IMR-90 (cell line): Measurements from ENCODE around the gene TMEM170A. TPM values are rescaled to one million over a fixed set of nuclear protein-coding genes. Genes with fewer than 3 reads are reported as not detected.

Source experiments
- ATAC-seq: fragments of 200-7000 bp; cut with Tn5 transposase; 2 replicates; pipeline ENCODE4 v1.9.1; 2020; ENCODE audit warnings: low read depth, mild to moderate bottlenecking, moderate library complexity
- BruUV-seq: library from RNA; stranded (reverse); fragments of 400-500 nt; replicated peaks from 2 replicates; lab custom pipeline; 2021; lab: Mats Ljungman, UMichigan
- CTCF ChIA-PET: fragments of 300-600 bp; formaldehyde crosslinking; extraction: SDS; loops from one replicate; lab custom pipeline; 2021; ENCODE audit warnings: antibody characterized with exemption; lab: Yijun Ruan, JAX
- POLR2A ChIA-PET: fragments of 300-600 bp; sonication (Branson Sonifier 250); formaldehyde crosslinking; loops from one replicate; lab custom pipeline; 2022; ENCODE audit warnings: antibody characterized with exemption; ENCODE audit not compliant: unreplicated experiment; lab: Charles Lee
- DNase-seq: peaks from one replicate; pipeline ENCODE4 v3.0.0; 2013
- H2AFZ ChIP-seq: replicated peaks from 2 replicates; pipeline ENCODE3; 2013; ENCODE audit warnings: low read length, mild to moderate bottlenecking; ENCODE audit not compliant: poor library complexity
- H2AK5ac ChIP-seq: 2 replicates; pipeline ENCODE4 v1.6.1; 2013; ENCODE audit warnings: low read depth, low read length, inconsistent platforms
- H2AK9ac ChIP-seq: replicated peaks from 2 replicates; pipeline ENCODE3; 2013; ENCODE audit warnings: mild to moderate bottlenecking, low read depth, low read length, moderate library complexity; ENCODE audit not compliant: poor library complexity
- H2BK120ac ChIP-seq: 2 replicates; pipeline ENCODE4 v1.6.1; 2013; ENCODE audit warnings: low read depth, low read length, inconsistent platforms
- H2BK15ac ChIP-seq: 3 replicates; pipeline ENCODE4 v1.6.1; 2013; ENCODE audit warnings: low read depth, low read length, inconsistent platforms
- H2BK20ac ChIP-seq: 2 replicates; pipeline ENCODE4 v1.6.1; 2013; ENCODE audit warnings: low read depth, mild to moderate bottlenecking, inconsistent platforms, low read length, moderate library complexity
- H2BK5ac ChIP-seq: 2 replicates; pipeline ENCODE4 v1.6.1; 2013; ENCODE audit warnings: mild to moderate bottlenecking, low read depth, low read length, inconsistent platforms; ENCODE audit not compliant: poor library complexity, severe bottlenecking
- H3K14ac ChIP-seq: replicated peaks from 2 replicates; pipeline ENCODE4 v1.6.1; 2013; ENCODE audit warnings: low read depth, low read length, inconsistent platforms
- H3K18ac ChIP-seq: 2 replicates; pipeline ENCODE4 v1.6.1; 2013; ENCODE audit warnings: low read depth, low read length, control low read depth
- H3K23ac ChIP-seq: 2 replicates; pipeline ENCODE4 v1.6.1; 2013; ENCODE audit warnings: low read depth, low read length, inconsistent platforms
- H3K27ac ChIP-seq: 2 replicates; pipeline ENCODE4 v1.5.1; 2013; ENCODE audit warnings: mild to moderate bottlenecking, control low read depth, low read length; ENCODE audit not compliant: insufficient read depth
- H3K27me3 ChIP-seq: 2 replicates; pipeline ENCODE4 v1.6.1; 2013; ENCODE audit warnings: low read length; ENCODE audit not compliant: control insufficient read depth, insufficient read depth
- H3K36me3 ChIP-seq: 2 replicates; pipeline ENCODE4 v1.6.1; 2013; ENCODE audit warnings: low read length, mixed read lengths; ENCODE audit not compliant: control insufficient read depth, insufficient read depth
- H3K4ac ChIP-seq: 2 replicates; pipeline ENCODE4 v1.6.1; 2013; ENCODE audit warnings: low read depth, low read length, inconsistent platforms
- H3K4me1 ChIP-seq: 2 replicates; pipeline ENCODE4 v1.6.1; 2013; ENCODE audit warnings: low read length, mixed read lengths; ENCODE audit not compliant: control insufficient read depth, insufficient read depth
- H3K4me2 ChIP-seq: 2 replicates; pipeline ENCODE4 v1.6.1; 2013; ENCODE audit warnings: low read depth, mild to moderate bottlenecking, control low read depth, low read length, moderate library complexity
- H3K4me3 ChIP-seq: 2 replicates; pipeline ENCODE4 v1.5.1; 2013; ENCODE audit warnings: low read depth, mild to moderate bottlenecking, control low read depth, low read length, moderate library complexity; ENCODE audit not compliant: insufficient read depth
- H3K56ac ChIP-seq: 2 replicates; pipeline ENCODE4 v1.6.1; 2013; ENCODE audit warnings: low read length, inconsistent platforms; ENCODE audit not compliant: insufficient read depth; ENCODE audit errors: extremely low read depth
- H3K79me1 ChIP-seq, 2 experiments: 2 replicates each; pipeline ENCODE4 v1.6.1; 2013; ENCODE audit warnings: low read length in 2 of 2, inconsistent platforms in 1 of 2, low read depth in 1 of 2
- H3K9ac ChIP-seq: 2 replicates; pipeline ENCODE4 v1.6.1; 2013; ENCODE audit warnings: low read depth, low read length, control low read depth
- H3K9me1 ChIP-seq: 2 replicates; pipeline ENCODE4 v1.6.1; 2013; ENCODE audit warnings: low read length, inconsistent platforms; ENCODE audit not compliant: insufficient read depth
- H3K9me3 ChIP-seq: 2 replicates; pipeline ENCODE4 v1.6.1; 2013; ENCODE audit warnings: low read length; ENCODE audit not compliant: control insufficient read depth, insufficient read depth
- H4K20me1 ChIP-seq: 2 replicates; pipeline ENCODE4 v1.6.1; 2013; ENCODE audit warnings: low read length, inconsistent platforms; ENCODE audit not compliant: insufficient read depth
- H4K5ac ChIP-seq: 2 replicates; pipeline ENCODE4 v1.6.1; 2013; ENCODE audit warnings: mild to moderate bottlenecking, low read depth, low read length, control low read depth
- H4K8ac ChIP-seq, 2 experiments: 2 replicates each; pipeline ENCODE4 v1.6.1; 2013; ENCODE audit warnings: low read depth in 2 of 2, low read length in 2 of 2, control low read depth in 1 of 2, inconsistent platforms in 1 of 2
- H4K91ac ChIP-seq: 2 replicates; pipeline ENCODE4 v1.6.1; 2013; ENCODE audit warnings: low read depth, low read length, inconsistent platforms; ENCODE audit not compliant: insufficient read depth
- BHLHE40 ChIP-seq: fragments of 150-350 bp; IDR thresholded peaks from 2 replicates; pipeline ENCODE4 v1.6.1; 2016; ENCODE audit warnings: mild to moderate bottlenecking, low read depth, low read length
- CEBPB ChIP-seq: IDR thresholded peaks from 2 replicates; pipeline ENCODE4 v1.6.1; 2012; ENCODE audit warnings: low read depth, low read length, improper control_type of control experiment
- CHD1 ChIP-seq: IDR thresholded peaks from 2 replicates; pipeline ENCODE4 v1.6.1; 2012; ENCODE audit warnings: low read depth, low read length, improper control_type of control experiment
- FOS ChIP-seq: fragments of 150-350 bp; IDR thresholded peaks from 2 replicates; pipeline ENCODE4 v1.6.1; 2016; ENCODE audit warnings: low read depth, low read length
- MAFK ChIP-seq: IDR thresholded peaks from 2 replicates; pipeline ENCODE4 v1.6.1; 2012; ENCODE audit warnings: low read depth, low read length, improper control_type of control experiment
- MXI1 ChIP-seq: IDR thresholded peaks from 2 replicates; pipeline ENCODE4 v1.6.1; 2012; ENCODE audit warnings: low read depth, mild to moderate bottlenecking, low read length, moderate library complexity, borderline replicate concordance
- NFE2L2 ChIP-seq: fragments of 150-350 bp; IDR thresholded peaks from 2 replicates; pipeline ENCODE4 v1.6.1; 2016; ENCODE audit warnings: low read depth, mild to moderate bottlenecking, low read length
- POLR2A ChIP-seq: IDR thresholded peaks from 2 replicates; pipeline ENCODE4 v1.6.1; 2012; ENCODE audit warnings: mild to moderate bottlenecking, low read depth, low read length
- RFX5 ChIP-seq: IDR thresholded peaks from 2 replicates; pipeline ENCODE4 v1.8.0; 2012; ENCODE audit warnings: low read depth, mild to moderate bottlenecking, low read length, moderate library complexity
- SMC3 ChIP-seq: fragments of 150-350 bp; IDR thresholded peaks from 2 replicates; pipeline ENCODE4 v1.6.1; 2016; ENCODE audit warnings: low read depth, mild to moderate bottlenecking, antibody characterized with exemption, low read length, moderate library complexity
- WGBS, 2 experiments: methylation state at CpG; one replicate each; pipeline versions ENCODE4 v1.1.5 to v1.1.7; 2013; ENCODE audit warnings: missing lambda C conversion rate in 2 of 2; ENCODE audit not compliant: insufficient read length in 1 of 2; ENCODE audit errors: extremely low coverage in 2 of 2; 5-methylcytosine and 5-hydroxymethylcytosine counted together
- dilution Hi-C: fragments of 300-500 bp; cut with HindIII; formaldehyde crosslinking; loops from one replicate; pipeline ENCODE4 v1.14.3; 2018; ENCODE audit warnings: low sequenced_read_pairs; ENCODE audit not compliant: unreplicated experiment
- in situ Hi-C: fragments of 300-500 bp; cut with MboI; formaldehyde crosslinking; loops from 3 replicates; pipeline ENCODE4 v1.14.3; 2019; ENCODE audit warnings: low sequenced_read_pairs, inconsistent platforms, mixed read lengths
- intact Hi-C: fragments of 100-400 bp; cut with micrococcal nuclease; formaldehyde crosslinking; loops from 2 replicates; pipeline ENCODE4 v1.10.0; 2022
- polyA plus RNA-seq, 3 experiments: library from polyadenylated mRNA; depleted of rRNA; stranded (reverse); fragments of >200 nt; gene quantifications; 2 replicates each; pipeline ENCODE4 v1.2.3, GENCODE V29; 2012; ENCODE audit warnings: low replicate concordance in 1 of 3
- total RNA-seq: library from RNA; depleted of rRNA; stranded (reverse); fragments of >200 nt; gene quantifications from 2 replicates; pipeline ENCODE4 v1.2.3, GENCODE V29; 2012
- TF ChIP-seq, protein P1 (sequence below): fragments of 150-350 bp; IDR thresholded peaks from 2 replicates; pipeline ENCODE4 v1.6.1; 2017; ENCODE audit warnings: mild to moderate bottlenecking, antibody characterized with exemption, low read length, low read depth
- TF ChIP-seq, protein P2 (sequence below): conservative IDR thresholded peaks from 2 replicates; pipeline ENCODE4 v1.5.1; 2012; ENCODE audit warnings: mild to moderate bottlenecking, low read depth, low read length, improper control_type of control experiment

The TMEM170A gene
- total and polyA plus RNA-seq, 2 of the 4 experiments (the other 2 are of a cell fraction): 7.3 to 10.9 TPM

DNA sequence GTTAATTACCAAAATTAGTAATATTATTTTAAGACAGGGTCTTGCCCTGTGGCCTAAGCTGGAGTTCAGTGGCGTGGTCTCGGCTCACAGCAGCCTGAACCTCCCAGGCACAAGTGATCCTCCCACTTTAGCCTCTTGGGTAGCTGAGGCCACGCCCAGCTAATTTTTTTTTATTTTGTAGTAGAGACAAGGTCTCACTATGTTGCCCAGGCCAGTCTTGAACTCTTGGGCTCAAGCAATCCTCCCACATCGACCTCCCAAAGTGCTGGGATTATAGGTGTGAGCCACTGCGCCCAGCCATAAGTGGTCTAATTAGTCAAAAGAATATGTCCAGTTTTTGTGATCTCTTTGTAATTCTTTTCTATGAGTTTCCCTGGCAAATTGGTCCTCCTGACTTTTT, 19.2 kb downstream of the TMEM170A start:
- Histone ChIP-seq H2BK20ac (no peak overlapping the region), H3K18ac (no peak overlapping the region), H3K9ac (no peak overlapping the region), H2AFZ (no peak overlapping the region), H3K4me2 (no peak overlapping the region), H2AK9ac (no peak overlapping the region), H3K36me3 (peaks cover 14% of the 10 kb centered on the region), H4K5ac (no peak overlapping the region), H3K14ac (no peak overlapping the region), H3K4me1 (no peaks in the 10 kb centered on the region), H3K4me3 (no peak overlapping the region), H2BK120ac (no peak overlapping the region), H3K56ac (no peak overlapping the region), H3K23ac (no peak overlapping the region), H2BK15ac (no peak overlapping the region), H4K20me1 (no peaks in the 10 kb centered on the region), H3K27me3 (no peaks in the 10 kb centered on the region), H4K91ac (no peak overlapping the region), H3K9me1 (no peaks in the 10 kb centered on the region; the same call in 1 of the 2 replicates), H3K27ac (no peak overlapping the region), H3K4ac (no peak overlapping the region), H2AK5ac (no peak overlapping the region), H4K8ac (no peak overlapping the region), H3K79me1 (peaks cover 9 to 13% of the 10 kb centered on the region in 2 experiments; a peak in 3 of 4 replicates), H3K9me3 (no peaks in the 10 kb centered on the region), H2BK5ac (no peak overlapping the region)
- ChIA-PET CTCF (interaction anchor here (0.9 to 1.2 kb wide), 2 partner anchors 8 to 246 kb away, joined by 3 to 6 read pairs; no protein-coding TSS in a partner anchor), POLR2A (no interaction called here)
- TF ChIP-seq, protein P1, sequence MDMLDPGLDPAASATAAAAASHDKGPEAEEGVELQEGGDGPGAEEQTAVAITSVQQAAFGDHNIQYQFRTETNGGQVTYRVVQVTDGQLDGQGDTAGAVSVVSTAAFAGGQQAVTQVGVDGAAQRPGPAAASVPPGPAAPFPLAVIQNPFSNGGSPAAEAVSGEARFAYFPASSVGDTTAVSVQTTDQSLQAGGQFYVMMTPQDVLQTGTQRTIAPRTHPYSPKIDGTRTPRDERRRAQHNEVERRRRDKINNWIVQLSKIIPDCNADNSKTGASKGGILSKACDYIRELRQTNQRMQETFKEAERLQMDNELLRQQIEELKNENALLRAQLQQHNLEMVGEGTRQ: no peak
- TF ChIP-seq POLR2A (no peak), BHLHE40 (no peak), RFX5 (no peak), SMC3 (no peak), FOS (no peak), CEBPB (no peak), CHD1 (no peak), MAFK (no peak), NFE2L2 (no peak), MXI1 (no peak)
- TF ChIP-seq, protein P2, sequence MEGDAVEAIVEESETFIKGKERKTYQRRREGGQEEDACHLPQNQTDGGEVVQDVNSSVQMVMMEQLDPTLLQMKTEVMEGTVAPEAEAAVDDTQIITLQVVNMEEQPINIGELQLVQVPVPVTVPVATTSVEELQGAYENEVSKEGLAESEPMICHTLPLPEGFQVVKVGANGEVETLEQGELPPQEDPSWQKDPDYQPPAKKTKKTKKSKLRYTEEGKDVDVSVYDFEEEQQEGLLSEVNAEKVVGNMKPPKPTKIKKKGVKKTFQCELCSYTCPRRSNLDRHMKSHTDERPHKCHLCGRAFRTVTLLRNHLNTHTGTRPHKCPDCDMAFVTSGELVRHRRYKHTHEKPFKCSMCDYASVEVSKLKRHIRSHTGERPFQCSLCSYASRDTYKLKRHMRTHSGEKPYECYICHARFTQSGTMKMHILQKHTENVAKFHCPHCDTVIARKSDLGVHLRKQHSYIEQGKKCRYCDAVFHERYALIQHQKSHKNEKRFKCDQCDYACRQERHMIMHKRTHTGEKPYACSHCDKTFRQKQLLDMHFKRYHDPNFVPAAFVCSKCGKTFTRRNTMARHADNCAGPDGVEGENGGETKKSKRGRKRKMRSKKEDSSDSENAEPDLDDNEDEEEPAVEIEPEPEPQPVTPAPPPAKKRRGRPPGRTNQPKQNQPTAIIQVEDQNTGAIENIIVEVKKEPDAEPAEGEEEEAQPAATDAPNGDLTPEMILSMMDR: no peak
- no TSS peak for BruUV-seq
- ATAC-seq: no peak
- dilution Hi-C loops (no loop called here), in situ Hi-C loops (no loop called here), intact Hi-C loops (no loop called here)
- DNase-seq: no peak
- no CpG with 5 or more reads among the region's 5 CpGs for WGBS, 2 experiments
